Neural cell (in vitro differentiated cells): ENCODE results near the gene SNX32. TPM values are rescaled to one million over a fixed set of nuclear protein-coding genes. Genes with fewer than 3 reads are reported as not detected.

Experiments
- H2AFZ ChIP-seq: fragments of 200-600, 300-800 bp; sonication (generic), shearing (Covaris generic); 2 replicates; pipeline ENCODE4 v1.6.0; 2014; ENCODE audit warnings: low read depth, mild to moderate bottlenecking, antibody characterized with exemption, low read length, moderate library complexity
- H3F3A ChIP-seq: fragments of 200-600 bp; shearing (Covaris generic); 2 replicates; pipeline ENCODE4 v1.6.1; 2016; ENCODE audit warnings: mild to moderate bottlenecking, moderate library complexity, mixed read lengths, antibody characterized with exemption, low read length; ENCODE audit not compliant: insufficient read depth, poor library complexity, severe bottlenecking
- H3K27ac ChIP-seq: fragments of 200-600, 300-800 bp; sonication (generic), shearing (Covaris generic); 2 replicates; pipeline ENCODE4 v1.5.1; 2014; ENCODE audit warnings: mild to moderate bottlenecking, low read length, moderate library complexity
- H3K27me3 ChIP-seq: fragments of 300-800, 200-600 bp; sonication (generic), shearing (Covaris generic); 2 replicates; pipeline ENCODE4 v1.6.0; 2014; ENCODE audit warnings: mild to moderate bottlenecking, low read depth, low read length, moderate library complexity; ENCODE audit not compliant: insufficient read depth
- H3K36me3 ChIP-seq: fragments of 300-800, 200-600 bp; sonication (generic), shearing (Covaris generic); 2 replicates; pipeline ENCODE4 v1.5.1; 2014; ENCODE audit warnings: mild to moderate bottlenecking, antibody characterized with exemption, low read length, moderate library complexity; ENCODE audit not compliant: insufficient read depth
- H3K4me2 ChIP-seq: fragments of 300-800, 200-600 bp; sonication (generic), shearing (Covaris generic); 2 replicates; pipeline ENCODE4 v1.6.0; 2014; ENCODE audit warnings: mild to moderate bottlenecking, low read length
- H3K4me3 ChIP-seq: fragments of 300-800, 200-600 bp; sonication (generic), shearing (Covaris generic); 2 replicates; pipeline ENCODE4 v1.5.1; 2014; ENCODE audit warnings: mild to moderate bottlenecking, low read length, moderate library complexity
- H3K79me2 ChIP-seq: fragments of 200-600 bp; shearing (Covaris generic); replicated peaks from 2 replicates; pipeline ENCODE4 v1.6.0; 2014; ENCODE audit warnings: mild to moderate bottlenecking, low read length, moderate library complexity; ENCODE audit not compliant: insufficient read depth
- H3K9ac ChIP-seq: fragments of 300-800, 200-600 bp; sonication (generic), shearing (Covaris generic); 2 replicates; pipeline ENCODE4 v1.6.1; 2016; ENCODE audit warnings: mild to moderate bottlenecking, low read length, mixed read lengths
- H3K9me2 ChIP-seq: fragments of 200-600 bp; shearing (Covaris generic); 2 replicates; pipeline ENCODE4 v1.6.1; 2016; ENCODE audit warnings: mild to moderate bottlenecking, low read length, mixed read lengths; ENCODE audit not compliant: insufficient read depth
- H3K9me3 ChIP-seq: fragments of 200-600, 300-800 bp; sonication (generic), shearing (Covaris generic); 2 replicates; pipeline ENCODE4 v1.6.1; 2016; ENCODE audit warnings: mild to moderate bottlenecking, mixed run types, low read length, moderate library complexity, mixed read lengths
- H4K20me1 ChIP-seq: fragments of 200-600 bp; shearing (Covaris generic); 2 replicates; pipeline ENCODE4 v1.6.1; 2016; ENCODE audit warnings: mild to moderate bottlenecking, mixed run types; ENCODE audit not compliant: insufficient read depth
- CTCF ChIP-seq: fragments of 450-650 bp; IDR thresholded peaks from 2 replicates; pipeline ENCODE4 v1.5.1; 2014; ENCODE audit warnings: antibody characterized with exemption, mild to moderate bottlenecking, moderate library complexity; ENCODE audit not compliant: poor library complexity, severe bottlenecking
- EP300 ChIP-seq: fragments of 450-650 bp; conservative IDR thresholded peaks from 2 replicates; pipeline ENCODE4 v1.6.1; 2014; ENCODE audit warnings: antibody characterized with exemption, mild to moderate bottlenecking, moderate library complexity; ENCODE audit not compliant: poor library complexity, severe bottlenecking
- EZH2 ChIP-seq: fragments of 200-600, 300-800 bp; shearing (Covaris generic), sonication (generic); IDR thresholded peaks from 2 replicates; pipeline ENCODE4 v1.6.1; 2014; ENCODE audit warnings: antibody characterized with exemption, low read length, borderline replicate concordance, mild to moderate bottlenecking; ENCODE audit not compliant: insufficient read depth, poor library complexity, severe bottlenecking
- MXI1 ChIP-seq: fragments of 450-650 bp; conservative IDR thresholded peaks from 2 replicates; pipeline ENCODE4 v1.6.1; 2014; ENCODE audit warnings: antibody characterized with exemption, mild to moderate bottlenecking; ENCODE audit not compliant: poor library complexity, severe bottlenecking
- POLR2AphosphoS5 ChIP-seq: IDR thresholded peaks from 2 replicates; pipeline ENCODE4 v1.6.1; 2012
- RAD21 ChIP-seq: fragments of 450-650 bp; conservative IDR thresholded peaks from 2 replicates; pipeline ENCODE4 v1.6.1; 2014; ENCODE audit warnings: antibody characterized with exemption, mild to moderate bottlenecking, moderate library complexity
- REST ChIP-seq: IDR thresholded peaks from 2 replicates; pipeline ENCODE4 v1.6.1; 2012; ENCODE audit warnings: borderline replicate concordance
- SMC3 ChIP-seq: fragments of 450-650 bp; conservative IDR thresholded peaks from 2 replicates; pipeline ENCODE4 v1.6.1; 2014; ENCODE audit warnings: antibody characterized with exemption, mild to moderate bottlenecking, moderate library complexity; ENCODE audit not compliant: poor library complexity
- TAF1 ChIP-seq: IDR thresholded peaks from 2 replicates; pipeline ENCODE4 v1.6.1; 2012; ENCODE audit warnings: low read depth
- polyA plus RNA-seq: library from polyadenylated mRNA; depleted of rRNA; stranded (reverse); fragments of >200 nt; gene quantifications from 2 replicates; pipeline ENCODE4 v1.2.3, GENCODE V29; 2014

SNX32 gene
- polyA plus RNA-seq, 1 donor from 2014 or later: 16.0 TPM

- H3K9me3 ChIP-seq: no peaks in the 10 kb centered on the region
- H3F3A ChIP-seq: peaks cover 4% of the 10 kb centered on the region
- TF ChIP-seq MXI1: no peak
- TF ChIP-seq TAF1: no peak
- TF ChIP-seq EP300: no peak
- no peaks in the 10 kb centered on the region for H3K36me3 ChIP-seq
- no peak overlapping the region for H2AFZ ChIP-seq
- H3K4me3 ChIP-seq: peak overlapping the region; percentile 85
- no peaks in the 10 kb centered on the region for H3K9me2 ChIP-seq
- H3K9ac ChIP-seq: no peak overlapping the region
- no peaks in the 10 kb centered on the region for H4K20me1 ChIP-seq
- peaks cover 5% of the 10 kb centered on the region for H3K27me3 ChIP-seq
- no peak overlapping the region for H3K4me2 ChIP-seq
- no peak overlapping the region for H3K27ac ChIP-seq
- no peaks in the 10 kb centered on the region for H3K79me2 ChIP-seq
Observed at GRCh38 chr11:65892661-65893317, 59.0 kb downstream of the SNX32 start.

GRCh38 chr11:65894034-65894591, 60.4 kb downstream of the SNX32 start:
- Histone ChIP-seq H3K36me3 (no peaks in the 10 kb centered on the region), H3K9me2 (no peaks in the 10 kb centered on the region), H4K20me1 (no peaks in the 10 kb centered on the region), H3F3A (peaks cover 4% of the 10 kb centered on the region), H2AFZ (no peak overlapping the region), H3K9me3 (no peaks in the 10 kb centered on the region), H3K79me2 (no peaks in the 10 kb centered on the region), H3K27ac (no peak overlapping the region), H3K9ac (peak overlapping the region; percentile 26), H3K27me3 (peaks cover 17% of the 10 kb centered on the region), H3K4me2 (no peak overlapping the region), H3K4me3 (no peak overlapping the region)
- TF ChIP-seq POLR2AphosphoS5 (no peak), MXI1 (no peak), EZH2 (no peak), REST (no peak)

- TF ChIP-seq RAD21 (no peak), TAF1 (no peak), MXI1 (no peak), SMC3 (no peak), REST (no peak), CTCF (no peak), EP300 (no peak), POLR2AphosphoS5 (no peak), EZH2 (no peak)
- H4K20me1 ChIP-seq: no peaks in the 10 kb centered on the region
- H3K9me2 ChIP-seq: no peaks in the 10 kb centered on the region
- H3K4me3 ChIP-seq: no peak overlapping the region
- no peaks in the 10 kb centered on the region for H3K36me3 ChIP-seq
- H3K27ac ChIP-seq: no peak overlapping the region
- no peaks in the 10 kb centered on the region for H3F3A ChIP-seq
- no peak overlapping the region for H3K4me2 ChIP-seq
- peaks cover 31% of the 10 kb centered on the region for H3K27me3 ChIP-seq
- H3K9me3 ChIP-seq: no peaks in the 10 kb centered on the region
- H2AFZ ChIP-seq: no peak overlapping the region
- H3K79me2 ChIP-seq: no peaks in the 10 kb centered on the region
- no peak overlapping the region for H3K9ac ChIP-seq
Observed at GRCh38 chr11:65895482-65895981, 61.8 kb downstream of the SNX32 start.
